ENCODE results near the gene UBAC2.

- TF ChIP-seq CTCF (IDR thresholded peaks at IDR 0.05; ENCODE audit: poor library complexity) (no peak), EZH2 (IDR thresholded peaks at IDR 0.05; ENCODE audit: borderline replicate concordance) (no peak), EZH2phosphoT487 (IDR thresholded peaks at IDR 0.05; ENCODE audit: low read depth, severe bottlenecking, unreplicated experiment) (no peak)
Observed at GRCh38 chr13:99391781-99392469, 191.3 kb downstream of the UBAC2 start.

Measured in hepatocyte (in vitro differentiated cells).